Measurements from ENCODE around the gene MED29. TPM values are rescaled to one million over a fixed set of nuclear protein-coding genes. Genes with fewer than 3 reads are reported as not detected.

The MED29 gene
- total RNA-seq, 1 donor from 2014 or later, result 28.2 TPM

- DNase-seq (ENCODE audit: low spot score), result no peak
- Mint-ChIP-seq H3K4me3 (no peak overlapping the region), H3K27ac (no peak overlapping the region), H3K36me3 (peaks cover 32% of the 10 kb centered on the region), H3K27me3 (ENCODE audit: insufficient read depth, low read depth) (no peaks in the 10 kb centered on the region), H3K9me3 (no peaks in the 10 kb centered on the region), H3K4me1 (no peaks in the 10 kb centered on the region)
- Histone ChIP-seq H3K79me2 (ENCODE audit: low read depth) (peaks cover 18% of the 10 kb centered on the region), H4K20me1 (ENCODE audit: low read depth) (peaks cover 75% of the 10 kb centered on the region), H3K27ac (no peak overlapping the region), H3F3A (ENCODE audit: low read depth) (peaks cover 2% of the 10 kb centered on the region), H2AFZ (replicated peaks) (no peak overlapping the region), H3K4me3 (no peak overlapping the region), H3K9ac (no peak overlapping the region), H3K9me3 (ENCODE audit: low read depth) (no peaks in the 10 kb centered on the region), H3K4me2 (no peak overlapping the region), H3K4me1 (no peaks in the 10 kb centered on the region), H3K27me3 (no peaks in the 10 kb centered on the region), H3K36me3 (peaks cover 4% of the 10 kb centered on the region)
- TF ChIP-seq EZH2 (IDR thresholded peaks at IDR 0.05) (no peak), CTCF (IDR thresholded peaks at IDR 0.05) (no peak), EZH2phosphoT487 (IDR thresholded peaks at IDR 0.05) (no peak)
These were observed 35.9 kb upstream of the MED29 start for GRCh38 chr19:39355253-39355652.

- Mint-ChIP-seq H3K4me3 (no peak overlapping the region), H3K27me3 (ENCODE audit: insufficient read depth, low read depth) (no peaks in the 10 kb centered on the region), H3K27ac (no peak overlapping the region), H3K4me1 (no peaks in the 10 kb centered on the region), H3K36me3 (peaks cover 33% of the 10 kb centered on the region), H3K9me3 (no peaks in the 10 kb centered on the region)
- H3K79me2 ChIP-seq (ENCODE audit: low read depth), result peaks cover 10% of the 10 kb centered on the region
- H3K27me3 ChIP-seq, result no peaks in the 10 kb centered on the region
- H3K4me2 ChIP-seq, result no peak overlapping the region
- no peak overlapping the region for H3K4me3 ChIP-seq
- H3K36me3 ChIP-seq, result peaks cover 4% of the 10 kb centered on the region
- H2AFZ ChIP-seq (replicated peaks), result no peak overlapping the region
- peaks cover 2% of the 10 kb centered on the region for H3F3A ChIP-seq (ENCODE audit: low read depth)
- no peaks in the 10 kb centered on the region for H3K9me3 ChIP-seq (ENCODE audit: low read depth)
- TF ChIP-seq EZH2 (IDR thresholded peaks at IDR 0.05) (no peak), CTCF (IDR thresholded peaks at IDR 0.05) (no peak), EZH2phosphoT487 (IDR thresholded peaks at IDR 0.05) (no peak)
- no peak overlapping the region for H3K9ac ChIP-seq
- no peaks in the 10 kb centered on the region for H3K4me1 ChIP-seq
- no peak for DNase-seq (ENCODE audit: low spot score)
- H3K27ac ChIP-seq, result no peak overlapping the region
- H4K20me1 ChIP-seq (ENCODE audit: low read depth), result peaks cover 70% of the 10 kb centered on the region
These were observed 35.1 kb upstream of the MED29 start for GRCh38 chr19:39356073-39356472.

- H3K27ac ChIP-seq, result no peak overlapping the region
- no peak overlapping the region for H2AFZ ChIP-seq (replicated peaks)
- H3K9ac ChIP-seq, result no peak overlapping the region
- H3K4me3 Mint-ChIP-seq, result no peak overlapping the region
- H4K20me1 ChIP-seq (ENCODE audit: low read depth), result peaks cover 65% of the 10 kb centered on the region
- H3F3A ChIP-seq (ENCODE audit: low read depth), result peaks cover 2% of the 10 kb centered on the region
- no peaks in the 10 kb centered on the region for H3K9me3 Mint-ChIP-seq
- peaks cover 4% of the 10 kb centered on the region for H3K79me2 ChIP-seq (ENCODE audit: low read depth)
- no peak for DNase-seq (ENCODE audit: low spot score)
- no peaks in the 10 kb centered on the region for H3K9me3 ChIP-seq (ENCODE audit: low read depth)
- no peaks in the 10 kb centered on the region for H3K27me3 Mint-ChIP-seq (ENCODE audit: insufficient read depth, low read depth)
- no peak overlapping the region for H3K4me3 ChIP-seq
- H3K36me3 ChIP-seq, result peaks cover 4% of the 10 kb centered on the region
- no peaks in the 10 kb centered on the region for H3K4me1 ChIP-seq
- H3K4me1 Mint-ChIP-seq, result no peaks in the 10 kb centered on the region
- no peak overlapping the region for H3K27ac Mint-ChIP-seq
- no peaks in the 10 kb centered on the region for H3K27me3 ChIP-seq
- H3K4me2 ChIP-seq, result no peak overlapping the region
- TF ChIP-seq EZH2 (IDR thresholded peaks at IDR 0.05), result no peak
- TF ChIP-seq EZH2phosphoT487 (IDR thresholded peaks at IDR 0.05), result no peak
- no peak for TF ChIP-seq CTCF (IDR thresholded peaks at IDR 0.05)
- H3K36me3 Mint-ChIP-seq, result peaks cover 33% of the 10 kb centered on the region
These were observed 34.5 kb upstream of the MED29 start for GRCh38 chr19:39356647-39357046.
